ENCODE measurements around the gene RPS6KA2. TPM values are rescaled to one million over a fixed set of nuclear protein-coding genes. Genes with fewer than 3 reads are reported as not detected.

The RPS6KA2 gene
- polyA plus RNA-seq, 1 donor (not counting 4 experiments of a cell fraction or from before 2014, with no cell fraction given) = 8.2 TPM

DNA sequence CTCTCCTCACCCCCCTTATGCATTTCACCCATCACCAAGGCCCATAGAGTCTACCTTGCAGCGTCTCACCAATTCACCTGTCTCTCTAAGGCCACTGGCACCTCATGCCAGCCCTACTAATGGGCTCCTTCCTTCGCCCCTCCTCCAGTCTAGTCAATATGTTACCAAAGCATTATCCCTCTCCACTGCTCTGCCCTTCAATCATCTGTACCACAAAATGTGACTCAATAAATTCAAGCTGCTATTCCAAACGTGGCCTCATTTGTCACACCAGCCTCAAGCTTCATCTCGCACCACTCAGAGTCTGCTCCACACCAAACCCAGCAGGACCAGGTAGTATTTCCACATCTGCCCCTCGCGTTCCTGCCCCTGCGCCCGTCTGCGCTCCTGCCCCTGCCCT lies 21.8 kb upstream of the RPS6KA2 start:
- DNase-seq (ENCODE audit: low read depth, low spot score) (no peak), FAIRE-seq (no peak)
- H3K4me3 ChIP-seq (ENCODE audit: control insufficient read depth in 2 of 3, extremely low read depth in 1 of 3, insufficient read depth in 2 of 3, low read depth in 1 of 3, low read length in 3 of 3) = no peak overlapping the region
- H3K27ac ChIP-seq (ENCODE audit: control insufficient read depth, insufficient read depth, low read length) = no peak overlapping the region
- H3K9me1 ChIP-seq (ENCODE audit: control insufficient read depth, extremely low read depth, insufficient read depth, low read length) = no peaks in the 10 kb centered on the region
- no peak overlapping the region for H3K9ac ChIP-seq (ENCODE audit: control insufficient read depth, extremely low read depth, insufficient read depth, low read length)
- no peaks in the 10 kb centered on the region for H3K4me1 ChIP-seq (ENCODE audit: control insufficient read depth, extremely low read depth, insufficient read depth, low read length)
- no peak overlapping the region for H3K4me2 ChIP-seq (ENCODE audit: control insufficient read depth, extremely low read depth, insufficient read depth, low read depth, low read length)
- dilution Hi-C loops (cut with MboI; ENCODE audit: extremely low pct_ligation_motif_present, low sequenced_read_pairs) = no loop called here
- peaks cover 2% of the 10 kb centered on the region for H3K9me3 ChIP-seq (ENCODE audit: control insufficient read depth, low read depth, low read length)
- H4K20me1 ChIP-seq (ENCODE audit: control insufficient read depth, extremely low read depth, insufficient read depth, low read length) = no peaks in the 10 kb centered on the region
- peaks cover 6% of the 10 kb centered on the region for H3K27me3 ChIP-seq (ENCODE audit: control insufficient read depth, extremely low read depth, insufficient read depth, low read length)
- H3K79me2 ChIP-seq (ENCODE audit: control insufficient read depth, insufficient read depth, low read length) = no peaks in the 10 kb centered on the region
- H2AFZ ChIP-seq (ENCODE audit: control insufficient read depth, low read length) = no peak overlapping the region
- TF ChIP-seq, protein P1, sequence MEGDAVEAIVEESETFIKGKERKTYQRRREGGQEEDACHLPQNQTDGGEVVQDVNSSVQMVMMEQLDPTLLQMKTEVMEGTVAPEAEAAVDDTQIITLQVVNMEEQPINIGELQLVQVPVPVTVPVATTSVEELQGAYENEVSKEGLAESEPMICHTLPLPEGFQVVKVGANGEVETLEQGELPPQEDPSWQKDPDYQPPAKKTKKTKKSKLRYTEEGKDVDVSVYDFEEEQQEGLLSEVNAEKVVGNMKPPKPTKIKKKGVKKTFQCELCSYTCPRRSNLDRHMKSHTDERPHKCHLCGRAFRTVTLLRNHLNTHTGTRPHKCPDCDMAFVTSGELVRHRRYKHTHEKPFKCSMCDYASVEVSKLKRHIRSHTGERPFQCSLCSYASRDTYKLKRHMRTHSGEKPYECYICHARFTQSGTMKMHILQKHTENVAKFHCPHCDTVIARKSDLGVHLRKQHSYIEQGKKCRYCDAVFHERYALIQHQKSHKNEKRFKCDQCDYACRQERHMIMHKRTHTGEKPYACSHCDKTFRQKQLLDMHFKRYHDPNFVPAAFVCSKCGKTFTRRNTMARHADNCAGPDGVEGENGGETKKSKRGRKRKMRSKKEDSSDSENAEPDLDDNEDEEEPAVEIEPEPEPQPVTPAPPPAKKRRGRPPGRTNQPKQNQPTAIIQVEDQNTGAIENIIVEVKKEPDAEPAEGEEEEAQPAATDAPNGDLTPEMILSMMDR (optimal IDR thresholded peaks at IDR 0.05 in 1 of 3, IDR thresholded peaks at IDR 0.05 in 1 of 3, conservative IDR thresholded peaks at IDR 0.05 in 1 of 3; ENCODE audit: extremely low read depth in 1 of 3, insufficient read depth in 2 of 3, low read length in 3 of 3) = no peak
- no peak for TF ChIP-seq EZH2 (IDR thresholded peaks at IDR 0.05; ENCODE audit: low read length)
- no peaks in the 10 kb centered on the region for H3K36me3 ChIP-seq (ENCODE audit: control insufficient read depth in 2 of 2, extremely low read depth in 1 of 2, insufficient read depth in 2 of 2, low read length in 2 of 2)

DNA sequence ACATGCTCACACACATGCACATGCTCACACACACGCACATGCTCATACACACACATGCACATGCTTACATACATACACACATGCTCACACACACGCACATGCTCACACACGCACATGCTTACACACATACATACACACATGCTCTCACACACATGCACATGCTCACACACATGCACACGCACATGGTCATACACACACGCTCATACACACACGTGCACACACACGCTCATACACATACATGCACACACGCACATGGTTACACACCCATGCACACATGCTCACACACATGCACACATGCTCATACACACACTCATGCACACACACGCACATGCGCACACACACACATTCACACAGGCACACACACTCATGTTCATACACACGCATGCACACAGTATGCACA lies 20.8 kb upstream of the RPS6KA2 start:
- FAIRE-seq (no peak), DNase-seq (ENCODE audit: low read depth, low spot score) (no peak)
- TF ChIP-seq, protein P1 (optimal IDR thresholded peaks at IDR 0.05 in 1 of 3, IDR thresholded peaks at IDR 0.05 in 1 of 3, conservative IDR thresholded peaks at IDR 0.05 in 1 of 3; ENCODE audit: extremely low read depth in 1 of 3, insufficient read depth in 2 of 3, low read length in 3 of 3) = no peak
- TF ChIP-seq EZH2 (IDR thresholded peaks at IDR 0.05; ENCODE audit: low read length) = no peak
- H3K27ac ChIP-seq (ENCODE audit: control insufficient read depth, insufficient read depth, low read length) = no peak overlapping the region
- no peaks in the 10 kb centered on the region for H3K4me1 ChIP-seq (ENCODE audit: control insufficient read depth, extremely low read depth, insufficient read depth, low read length)
- peaks cover 6% of the 10 kb centered on the region for H3K27me3 ChIP-seq (ENCODE audit: control insufficient read depth, extremely low read depth, insufficient read depth, low read length)
- dilution Hi-C loops (cut with MboI; ENCODE audit: extremely low pct_ligation_motif_present, low sequenced_read_pairs) = no loop called here
- no peaks in the 10 kb centered on the region for H3K9me1 ChIP-seq (ENCODE audit: control insufficient read depth, extremely low read depth, insufficient read depth, low read length)
- H3K9ac ChIP-seq (ENCODE audit: control insufficient read depth, extremely low read depth, insufficient read depth, low read length) = no peak overlapping the region
- H3K9me3 ChIP-seq (ENCODE audit: control insufficient read depth, low read depth, low read length) = peaks cover 2% of the 10 kb centered on the region
- H3K36me3 ChIP-seq (ENCODE audit: control insufficient read depth in 2 of 2, extremely low read depth in 1 of 2, insufficient read depth in 2 of 2, low read length in 2 of 2) = no peaks in the 10 kb centered on the region
- no peaks in the 10 kb centered on the region for H4K20me1 ChIP-seq (ENCODE audit: control insufficient read depth, extremely low read depth, insufficient read depth, low read length)
- H3K4me2 ChIP-seq (ENCODE audit: control insufficient read depth, extremely low read depth, insufficient read depth, low read depth, low read length) = no peak overlapping the region
- H3K79me2 ChIP-seq (ENCODE audit: control insufficient read depth, insufficient read depth, low read length) = no peaks in the 10 kb centered on the region
- H2AFZ ChIP-seq (ENCODE audit: control insufficient read depth, low read length) = no peak overlapping the region
- no peak overlapping the region for H3K4me3 ChIP-seq (ENCODE audit: control insufficient read depth in 2 of 3, extremely low read depth in 1 of 3, insufficient read depth in 2 of 3, low read depth in 1 of 3, low read length in 3 of 3)
